Endothelial cell of umbilical vein (primary cell): ENCODE data around the gene MYO1B. TPM values are rescaled to one million over a fixed set of nuclear protein-coding genes. Genes with fewer than 3 reads are reported as not detected.

Source experiments
- BruUV-seq: library from RNA; stranded (reverse); fragments of 400-500 nt; replicated peaks from 2 replicates; lab custom pipeline; 2021; lab: Mats Ljungman, UMichigan
- CTCF ChIA-PET: fragments of 300-600, 350-600 bp; sonication (Branson Sonifier 250); formaldehyde crosslinking; loops from one replicate; lab custom pipeline; 2021; ENCODE audit warnings: antibody characterized with exemption, inconsistent platforms; lab: Charles Lee
- POLR2A ChIA-PET: fragments of 300-600, 350-600 bp; sonication (Branson Sonifier 250); formaldehyde crosslinking; loops from one replicate; lab custom pipeline; 2021; ENCODE audit warnings: antibody characterized with exemption, inconsistent platforms; lab: Charles Lee
- DNase-seq: peaks from one replicate; pipeline ENCODE4 v3.0.0-alpha.2; 2011; ENCODE audit warnings: low read depth, low spot score
- FAIRE-seq: peaks from 2 replicates; lab custom pipeline; 2011; peaks lifted over from hg19 to GRCh38; lab: Jason Lieb, UNC
- H2AFZ ChIP-seq: 2 replicates; pipeline ENCODE4 v1.6.0; 2012; ENCODE audit warnings: low read depth, low read length, control low read depth, inconsistent platforms
- H3K27ac ChIP-seq: 2 replicates; pipeline ENCODE4 v1.5.1; 2011; ENCODE audit warnings: low read depth, mild to moderate bottlenecking, control low read depth, low read length, moderate library complexity; ENCODE audit not compliant: insufficient read depth
- H3K27me3 ChIP-seq, 2 experiments: 2 replicates each; pipeline versions ENCODE4 v1.6.0 to v1.6.1; 2011; ENCODE audit warnings: low read length in 2 of 2, mixed read lengths in 1 of 2; ENCODE audit not compliant: control insufficient read depth in 2 of 2, insufficient read depth in 2 of 2
- H3K36me3 ChIP-seq, 2 experiments: 2 replicates in 1 of 2; 3 replicates in 1 of 2; pipeline ENCODE4 v1.5.1; 2011; ENCODE audit warnings: low read length in 2 of 2, mild to moderate bottlenecking in 1 of 2, moderate library complexity in 1 of 2; ENCODE audit not compliant: control insufficient read depth in 2 of 2, insufficient read depth in 2 of 2; ENCODE audit errors: extremely low read depth in 1 of 2
- H3K4me1 ChIP-seq: 3 replicates; pipeline ENCODE4 v1.5.1; 2011; ENCODE audit warnings: mild to moderate bottlenecking, low read length; ENCODE audit not compliant: control insufficient read depth, insufficient read depth; ENCODE audit errors: extremely low read depth
- H3K4me2 ChIP-seq: 2 replicates; pipeline ENCODE4 v1.6.1; 2011; ENCODE audit warnings: low read length, control low read depth, mixed read lengths; ENCODE audit not compliant: insufficient read depth
- H3K4me3 ChIP-seq, 3 experiments: fragments of 200-600 bp in 1 of 3; sonication (generic), shearing (Covaris generic) in 1 of 3; replicated peaks in 1 of 3; 2 replicates each; pipeline ENCODE4 v1.5.1; 2011 to 2016; ENCODE audit warnings: control low read depth in 3 of 3, low read length in 3 of 3, mild to moderate bottlenecking in 2 of 3, inconsistent platforms in 1 of 3, low read depth in 1 of 3, moderate library complexity in 1 of 3; ENCODE audit not compliant: insufficient read depth in 1 of 3
- H3K79me2 ChIP-seq: 2 replicates; pipeline ENCODE4 v1.6.0; 2012; ENCODE audit warnings: low read length, inconsistent platforms; ENCODE audit not compliant: control insufficient read depth, insufficient read depth
- H3K9ac ChIP-seq: replicated peaks from 2 replicates; pipeline ENCODE3; 2011; ENCODE audit warnings: low read length, control low read depth; ENCODE audit not compliant: insufficient read depth; ENCODE audit errors: extremely low read depth
- H3K9me1 ChIP-seq: replicated peaks from 3 replicates; pipeline ENCODE4 v1.6.0; 2011; ENCODE audit warnings: mild to moderate bottlenecking, low read length; ENCODE audit not compliant: control insufficient read depth, insufficient read depth; ENCODE audit errors: extremely low read depth
- H3K9me3 ChIP-seq: replicated peaks from 2 replicates; pipeline ENCODE4 v1.5.1; 2012; ENCODE audit warnings: low read length, inconsistent platforms; ENCODE audit not compliant: control insufficient read depth, insufficient read depth
- H4K20me1 ChIP-seq: replicated peaks from 2 replicates; pipeline ENCODE3; 2011; ENCODE audit warnings: mild to moderate bottlenecking, low read length; ENCODE audit not compliant: control insufficient read depth, insufficient read depth; ENCODE audit errors: extremely low read depth
- EZH2 ChIP-seq: IDR thresholded peaks from 2 replicates; pipeline ENCODE4 v1.6.1; 2012; ENCODE audit warnings: borderline replicate concordance, low read depth, mild to moderate bottlenecking, moderate library complexity, low read length, inconsistent platforms; ENCODE audit not compliant: severe bottlenecking
- FOS ChIP-seq: IDR thresholded peaks from 2 replicates; pipeline ENCODE4 v1.6.1; 2011; ENCODE audit warnings: mild to moderate bottlenecking, low read length, moderate library complexity, borderline replicate concordance; ENCODE audit not compliant: insufficient read depth
- GATA2 ChIP-seq: IDR thresholded peaks from 2 replicates; pipeline ENCODE4 v1.7.0; 2011; ENCODE audit warnings: low read depth, mild to moderate bottlenecking, moderate library complexity, mixed read lengths, low read length; ENCODE audit not compliant: insufficient read length, insufficient read depth
- JUN ChIP-seq: IDR thresholded peaks from 2 replicates; pipeline ENCODE4 v1.6.1; 2011; ENCODE audit warnings: borderline replicate concordance, low read depth; ENCODE audit not compliant: insufficient read length, insufficient read depth
- MYC ChIP-seq: IDR thresholded peaks from one replicate; pipeline ENCODE4 v1.6.1; 2011; ENCODE audit warnings: mild to moderate bottlenecking, low read depth, low read length
- POLR2A ChIP-seq: IDR thresholded peaks from 2 replicates; pipeline ENCODE4 v1.6.1; 2012; ENCODE audit warnings: low read depth, mild to moderate bottlenecking, control low read depth, low read length
- POLR2AphosphoS5 ChIP-seq: IDR thresholded peaks from 2 replicates; pipeline ENCODE4 v1.6.1; 2012; ENCODE audit warnings: low read depth, mild to moderate bottlenecking, control low read depth, low read length, moderate library complexity; ENCODE audit not compliant: insufficient read depth
- dilution Hi-C: fragments of 300-500 bp; cut with MboI; formaldehyde crosslinking; loops from one replicate; pipeline ENCODE4 v1.15.0; 2019; ENCODE audit warnings: low sequenced_read_pairs; ENCODE audit not compliant: extremely low pct_ligation_motif_present
- intact Hi-C: fragments of 100-400 bp; cut with micrococcal nuclease; formaldehyde crosslinking; loops from one replicate; pipeline ENCODE4 v1.10.0; 2022
- polyA plus RNA-seq, 4 experiments: library from polyadenylated mRNA; depleted of rRNA in 3 of 4; stranded (reverse) in 3 of 4; unstranded in 1 of 4; fragments of >200 nt; gene quantifications; 2 replicates each; pipeline versions ENCODE4 v1.2.1 to v1.2.3, GENCODE V29; 2011 to 2012; ENCODE audit warnings: missing spikeins in 1 of 4
- total RNA-seq: library from RNA; stranded (reverse); gene quantifications from 2 replicates; pipeline ENCODE4 v1.2.3, GENCODE V29; 2021
- TF ChIP-seq, protein P1 (sequence below), 2 donors: IDR thresholded peaks; 1 replicate in 1 of 2; 2 replicates in 1 of 2; pipeline ENCODE4 v1.5.1; 2011; ENCODE audit warnings: low read length in 2 of 2, mild to moderate bottlenecking in 2 of 2, moderate library complexity in 2 of 2, control low read depth in 1 of 2, inconsistent platforms in 1 of 2, low read depth in 1 of 2; ENCODE audit not compliant: insufficient read depth in 1 of 2; ENCODE audit errors: extremely low read depth in 1 of 2
- TF ChIP-seq, protein P2 (sequence below): IDR thresholded peaks from 2 replicates; pipeline ENCODE4 v1.6.1; 2011; ENCODE audit not compliant: insufficient read depth, insufficient read length

MYO1B gene
- total and polyA plus RNA-seq, 2 donors (not counting 3 experiments of a cell fraction or from before 2014, with no cell fraction given) = 8.7 to 51.1 TPM

DNA sequence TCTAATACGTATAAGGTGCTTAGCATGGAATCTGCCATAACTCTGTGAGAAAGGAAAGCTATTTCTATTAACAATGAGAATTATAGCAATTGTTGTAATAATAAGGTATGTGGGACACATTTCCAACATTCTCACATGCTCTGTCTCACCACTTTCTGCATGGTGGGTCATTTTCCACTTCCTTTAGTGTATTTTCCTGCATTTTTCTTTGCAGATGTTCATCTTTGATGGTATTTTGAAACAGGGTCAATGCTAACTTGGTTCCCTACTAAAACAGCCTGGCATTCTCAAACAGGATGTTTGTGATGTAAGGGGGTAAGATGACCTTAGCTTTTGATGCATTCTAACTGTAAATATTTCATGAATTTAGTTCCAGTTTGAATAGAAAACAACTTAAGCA, 54.7 kb downstream of the MYO1B start:
- intact Hi-C loops = loop anchor here (1.0 kb wide), 2 partner anchors 85 to 201 kb away; no protein-coding TSS in a partner anchor
- CTCF ChIA-PET = interaction anchor here (0.7 to 1.7 kb wide), 5 partner anchors 12 to 449 kb away, joined by 3 to 7 read pairs (median 4); no protein-coding TSS in a partner anchor

DNA sequence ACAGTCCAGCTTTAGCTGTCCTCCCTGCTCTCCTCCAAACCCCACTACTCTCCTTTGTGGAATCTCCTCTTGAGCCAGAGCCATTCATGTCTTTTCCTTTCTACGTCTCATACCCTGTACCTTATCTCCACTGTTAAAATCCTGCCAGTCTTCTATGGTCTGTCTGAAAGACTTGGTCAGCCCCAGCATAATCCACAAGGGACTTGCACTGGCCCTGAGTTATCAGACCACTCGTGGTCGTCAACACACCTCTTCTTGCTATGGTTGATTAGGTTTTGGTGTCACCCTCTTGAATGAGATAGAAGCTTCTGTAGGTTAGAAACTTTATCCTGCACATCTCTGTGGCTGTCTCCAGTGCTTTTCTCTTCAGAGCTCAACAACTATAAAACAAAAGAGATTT, 56.8 kb downstream of the MYO1B start:
- Histone ChIP-seq H3K4me1 (no peaks in the 10 kb centered on the region), H3K27ac (no peak overlapping the region), H3K27me3 (no peaks in the 10 kb centered on the region), H4K20me1 (no peaks in the 10 kb centered on the region), H3K36me3 (no peaks in the 10 kb centered on the region), H3K79me2 (peaks cover 1% of the 10 kb centered on the region), H3K9me3 (no peaks in the 10 kb centered on the region), H2AFZ (no peak overlapping the region), H3K9me1 (no peaks in the 10 kb centered on the region), H3K4me2 (no peak overlapping the region), H3K4me3 (no peak overlapping the region), H3K9ac (no peak overlapping the region)
- ChIA-PET CTCF (interaction anchor here (0.8 to 2.5 kb wide), 7 partner anchors 14 to 250 kb away, joined by 3 to 10 read pairs (median 3); no protein-coding TSS in a partner anchor), POLR2A (no interaction called here)
- FAIRE-seq (no peak), DNase-seq (no peak)
- no peak for TF ChIP-seq GATA2
- no peak for TF ChIP-seq POLR2A
- TF ChIP-seq FOS = no peak
- no peak for TF ChIP-seq MYC
- TF ChIP-seq POLR2AphosphoS5 = no peak
- no peak for TF ChIP-seq EZH2
- TF ChIP-seq JUN = no peak
- TF ChIP-seq, protein P1, sequence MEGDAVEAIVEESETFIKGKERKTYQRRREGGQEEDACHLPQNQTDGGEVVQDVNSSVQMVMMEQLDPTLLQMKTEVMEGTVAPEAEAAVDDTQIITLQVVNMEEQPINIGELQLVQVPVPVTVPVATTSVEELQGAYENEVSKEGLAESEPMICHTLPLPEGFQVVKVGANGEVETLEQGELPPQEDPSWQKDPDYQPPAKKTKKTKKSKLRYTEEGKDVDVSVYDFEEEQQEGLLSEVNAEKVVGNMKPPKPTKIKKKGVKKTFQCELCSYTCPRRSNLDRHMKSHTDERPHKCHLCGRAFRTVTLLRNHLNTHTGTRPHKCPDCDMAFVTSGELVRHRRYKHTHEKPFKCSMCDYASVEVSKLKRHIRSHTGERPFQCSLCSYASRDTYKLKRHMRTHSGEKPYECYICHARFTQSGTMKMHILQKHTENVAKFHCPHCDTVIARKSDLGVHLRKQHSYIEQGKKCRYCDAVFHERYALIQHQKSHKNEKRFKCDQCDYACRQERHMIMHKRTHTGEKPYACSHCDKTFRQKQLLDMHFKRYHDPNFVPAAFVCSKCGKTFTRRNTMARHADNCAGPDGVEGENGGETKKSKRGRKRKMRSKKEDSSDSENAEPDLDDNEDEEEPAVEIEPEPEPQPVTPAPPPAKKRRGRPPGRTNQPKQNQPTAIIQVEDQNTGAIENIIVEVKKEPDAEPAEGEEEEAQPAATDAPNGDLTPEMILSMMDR (IDR thresholded peaks at IDR 0.05; ENCODE audit: extremely low read depth in 1 of 2, insufficient read depth in 1 of 2, low read depth in 1 of 2, low read length in 2 of 2) = no peak
- TF ChIP-seq, protein P2, sequence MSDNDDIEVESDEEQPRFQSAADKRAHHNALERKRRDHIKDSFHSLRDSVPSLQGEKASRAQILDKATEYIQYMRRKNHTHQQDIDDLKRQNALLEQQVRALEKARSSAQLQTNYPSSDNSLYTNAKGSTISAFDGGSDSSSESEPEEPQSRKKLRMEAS = no peak
- no TSS peak for BruUV-seq
- intact Hi-C loops = no loop called here
- dilution Hi-C loops = no loop called here

More for the DNA sequence above, 54.7 kb downstream of the MYO1B start:
- FAIRE-seq (no peak), DNase-seq (peak; percentile 18)
- H3K4me1 ChIP-seq = no peaks in the 10 kb centered on the region
- TF ChIP-seq MYC = no peak
- TF ChIP-seq JUN = peak; percentile 22
- TF ChIP-seq, protein P1 (IDR thresholded peaks at IDR 0.05; ENCODE audit: extremely low read depth in 1 of 2, insufficient read depth in 1 of 2, low read depth in 1 of 2, low read length in 2 of 2) = no peak
- no peak overlapping the region for H3K4me3 ChIP-seq
- H3K9me1 ChIP-seq = no peaks in the 10 kb centered on the region
- H3K9me3 ChIP-seq = no peaks in the 10 kb centered on the region
- BruUV-seq = no TSS peak
- POLR2A ChIA-PET = no interaction called here
- H3K9ac ChIP-seq = no peak overlapping the region
- no peaks in the 10 kb centered on the region for H4K20me1 ChIP-seq
- no peak overlapping the region for H3K27ac ChIP-seq
- H3K4me2 ChIP-seq = no peak overlapping the region
- H3K79me2 ChIP-seq = peaks cover 1% of the 10 kb centered on the region
- H2AFZ ChIP-seq = no peak overlapping the region
- no peaks in the 10 kb centered on the region for H3K27me3 ChIP-seq
- no peaks in the 10 kb centered on the region for H3K36me3 ChIP-seq
- dilution Hi-C loops = no loop called here
